A549 (cell line): ENCODE measurements around the gene CTNNA1. TPM values are rescaled to one million over a fixed set of nuclear protein-coding genes. Genes with fewer than 3 reads are reported as not detected.

Source experiments
- ATAC-seq, 2 experiments: fragments of 200-7000 bp in 1 of 2; fragments of >200 bp in 1 of 2; cut with Nextera tagmentation in 1 of 2; cut with Tn5 transposase in 1 of 2; 3 replicates each; pipeline versions ENCODE4 v1.8.0 to v1.9.1; 2018 to 2020; ENCODE audit warnings: mild to moderate bottlenecking in 1 of 2, moderate library complexity in 1 of 2
- CTCF ChIA-PET: fragments of 300-600 bp; sonication (Branson Sonifier 250); formaldehyde crosslinking; extraction: SDS; loops from one replicate; lab custom pipeline; 2021; ENCODE audit warnings: antibody characterized with exemption, inconsistent platforms; lab: Yijun Ruan, JAX
- POLR2A ChIA-PET: fragments of 350-600 bp; formaldehyde crosslinking; extraction: SDS; loops from one replicate; lab custom pipeline; 2021; ENCODE audit warnings: antibody characterized with exemption, inconsistent platforms; lab: Yijun Ruan, JAX
- DNase-seq, 2 experiments: peaks; one replicate each; pipeline versions ENCODE4 v3.0.0 to v3.0.0-alpha.2; 2011 to 2016; ENCODE audit warnings: low read depth in 1 of 2, low spot score in 1 of 2
- FAIRE-seq: peaks from 2 replicates; lab custom pipeline; 2011; peaks lifted over from hg19 to GRCh38; lab: Jason Lieb, UNC
- H3K27ac ChIP-seq, 2 experiments: fragments of >200 bp; sonication (Bioruptor Twin); formaldehyde crosslinking; 3 replicates each; pipeline ENCODE4 v1.5.1; 2016 to 2017
- H3K4me1 ChIP-seq: fragments of >200 bp; sonication (Bioruptor Twin); formaldehyde crosslinking; 3 replicates; pipeline ENCODE4 v1.6.1; 2016
- H3K4me2 ChIP-seq: fragments of >200 bp; sonication (Bioruptor Twin); formaldehyde crosslinking; 3 replicates; pipeline ENCODE4 v1.6.1; 2016
- H3K4me3 ChIP-seq: fragments of >200 bp; sonication (Bioruptor Twin); formaldehyde crosslinking; 3 replicates; pipeline ENCODE4 v1.5.1; 2016
- H3K9me3 ChIP-seq: fragments of >200 bp; sonication (Bioruptor Twin); formaldehyde crosslinking; 3 replicates; pipeline ENCODE4 v1.6.1; 2016
- BHLHE40 ChIP-seq: IDR thresholded peaks from 2 replicates; pipeline ENCODE4 v1.6.1; 2012; ENCODE audit warnings: low read depth, low read length, inconsistent platforms
- CBX2 ChIP-seq: fragments of 200-600 bp; sonication (generic); IDR thresholded peaks from 2 replicates; pipeline ENCODE4 v1.6.1; 2016; ENCODE audit warnings: low read depth, mild to moderate bottlenecking, borderline replicate concordance
- CBX8 ChIP-seq: fragments of 200-600 bp; sonication (generic); IDR thresholded peaks from 2 replicates; pipeline ENCODE4 v1.6.1; 2016
- CEBPB ChIP-seq, 2 experiments: fragments of >200 bp in 1 of 2; sonication (Bioruptor Twin) in 1 of 2; formaldehyde crosslinking in 1 of 2; IDR thresholded peaks; 2 replicates each; pipeline ENCODE4 v1.6.1; 2012 to 2016
- EHMT2 ChIP-seq: fragments of 200-600 bp; sonication (generic); IDR thresholded peaks from 2 replicates; pipeline ENCODE4 v1.6.1; 2016; ENCODE audit warnings: antibody characterized with exemption, low read depth, mild to moderate bottlenecking, moderate library complexity
- EP300 ChIP-seq, 2 experiments: fragments of >200 bp; sonication (Bioruptor Twin); formaldehyde crosslinking; IDR thresholded peaks; 2 replicates in 1 of 2; 3 replicates in 1 of 2; pipeline ENCODE4 v1.6.1; 2016 to 2017
- FOXS1 ChIP-seq: fragments of 250-450 bp; sonication (Bioruptor Pico); IDR thresholded peaks from 2 replicates; pipeline ENCODE4 v1.5.0; 2020; ENCODE audit warnings: mild to moderate bottlenecking, moderate library complexity
- HOXB5 ChIP-seq: fragments of 250-450 bp; sonication (Bioruptor Pico); IDR thresholded peaks from 2 replicates; pipeline ENCODE4 v1.5.0; 2020; ENCODE audit warnings: mild to moderate bottlenecking, moderate library complexity
- KDM1A ChIP-seq: fragments of 200-600 bp; sonication (generic); IDR thresholded peaks from 2 replicates; pipeline ENCODE4 v1.6.1; 2016; ENCODE audit warnings: low read depth, mild to moderate bottlenecking
- MAFK ChIP-seq: fragments of 450-650 bp; IDR thresholded peaks from 2 replicates; pipeline ENCODE4 v1.6.1; 2014; ENCODE audit not compliant: partially characterized antibody
- NFE2L2 ChIP-seq: fragments of 150-350 bp; conservative IDR thresholded peaks from 2 replicates; pipeline ENCODE4 v1.6.1; 2014; ENCODE audit warnings: low read length
- RFX5 ChIP-seq: fragments of 450-650 bp; IDR thresholded peaks from 2 replicates; pipeline ENCODE4 v1.7.1; 2014; ENCODE audit warnings: antibody characterized with exemption, mild to moderate bottlenecking, moderate library complexity
- SREBF2 ChIP-seq: fragments of 450-650 bp; IDR thresholded peaks from 2 replicates; pipeline ENCODE4 v1.6.1; 2014; ENCODE audit warnings: mild to moderate bottlenecking, moderate library complexity
- TFCP2L1 ChIP-seq: fragments of 250-450 bp; sonication (Bioruptor Pico); IDR thresholded peaks from 2 replicates; pipeline ENCODE4 v1.5.0; 2021; ENCODE audit warnings: mild to moderate bottlenecking
- ZFP36 ChIP-seq: fragments of 450-650 bp; IDR thresholded peaks from 2 replicates; pipeline ENCODE4 v1.6.1; 2014; ENCODE audit warnings: borderline replicate concordance; ENCODE audit not compliant: partially characterized antibody
- WGBS: methylation state at CpG from one replicate; pipeline ENCODE4 v1.1.6; 2017; ENCODE audit errors: missing lambda C conversion rate; 5-methylcytosine and 5-hydroxymethylcytosine counted together
- polyA plus RNA-seq, 4 experiments: library from polyadenylated mRNA; depleted of rRNA in 3 of 4; stranded (reverse); fragments of >200 nt; fragmentation: RNase III in 1 of 4; extraction: RNeasy Plus Mini Kit Qiagen cat#74134 plus additional on column Dnase treatment in 1 of 4; gene quantifications; 2 replicates in 3 of 4; 3 replicates in 1 of 4; pipeline ENCODE4 v1.2.3, GENCODE V29; 2011 to 2017
- TF ChIP-seq, protein P1 (sequence below): fragments of >200 bp; sonication (Bioruptor Twin); formaldehyde crosslinking; IDR thresholded peaks from 2 replicates; pipeline ENCODE4 v1.6.1; 2016
- TF ChIP-seq, protein P2 (sequence below): IDR thresholded peaks from 2 replicates; pipeline ENCODE4 v1.6.1; 2012

CTNNA1 gene
- polyA plus RNA-seq, 2 of the 4 experiments (the other 2 are of a cell fraction), result 154 to 184 TPM

DNA sequence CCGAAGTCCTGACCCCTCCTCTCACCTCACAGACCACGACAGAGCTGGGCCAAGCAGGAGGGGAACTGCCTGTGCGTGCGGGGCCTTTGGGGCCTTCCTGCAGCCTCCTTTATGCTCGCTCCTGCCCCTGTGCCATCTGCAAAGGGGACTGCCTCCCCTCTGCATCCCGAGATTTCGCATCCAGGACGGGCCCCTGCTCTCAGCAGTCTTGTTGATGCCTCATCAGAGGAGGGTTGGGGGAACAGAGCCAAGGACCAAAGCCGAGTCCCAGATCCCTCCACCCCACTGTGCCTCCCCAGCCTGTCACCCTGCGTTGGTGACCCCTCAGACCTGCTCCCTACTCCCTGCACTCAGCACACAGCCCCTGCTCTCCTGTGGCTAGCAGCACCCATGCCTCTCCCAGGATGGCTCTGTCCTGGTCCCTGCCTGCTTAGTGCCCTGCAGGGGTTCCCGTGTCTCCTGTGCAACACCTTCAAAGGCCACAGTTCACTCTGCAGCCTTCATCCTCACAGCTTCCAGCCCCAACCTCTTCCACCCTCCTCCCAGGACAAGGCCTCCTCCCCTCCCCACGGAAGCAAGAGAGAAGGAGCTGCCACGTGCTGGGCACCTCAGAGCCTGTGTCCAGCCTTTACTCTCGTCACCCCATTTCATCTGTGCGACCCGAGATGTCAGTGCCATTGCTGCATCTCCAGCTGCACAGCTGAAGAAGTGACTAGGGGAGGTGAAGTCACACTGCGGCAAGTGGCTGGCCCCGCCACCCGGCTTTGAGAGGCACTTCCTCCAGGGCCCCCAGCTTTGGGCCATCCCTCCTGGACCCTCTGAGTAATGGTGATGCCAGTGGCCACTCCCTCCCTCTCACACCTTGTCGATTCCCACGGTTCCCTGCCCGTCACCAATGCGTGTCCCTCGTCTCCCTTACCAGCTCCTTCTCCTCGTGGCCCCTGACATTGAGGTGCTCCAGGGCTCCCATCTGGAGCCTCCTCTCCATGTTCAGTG is 184.5 kb downstream of the CTNNA1 start:
- CTCF ChIA-PET, result no interaction called here
- Histone ChIP-seq H3K27ac (no peak overlapping the region), H3K4me1 (no peaks in the 10 kb centered on the region), H3K4me2 (no peak overlapping the region)
- no peak for DNase-seq
- peak; percentile 27 to 47; a peak in 5 of 6 replicates for ATAC-seq
- TF ChIP-seq CBX8, result no peak
- TF ChIP-seq, all 56 proteins: peak for 0
- POLR2A ChIA-PET, result no interaction called here
- Histone ChIP-seq H3K4me3 (no peak overlapping the region), H3K9me3 (no peaks in the 10 kb centered on the region)
- FAIRE-seq, result no peak
- 94% methylated on average over 25 of the region's 25 CpGs for WGBS

DNA sequence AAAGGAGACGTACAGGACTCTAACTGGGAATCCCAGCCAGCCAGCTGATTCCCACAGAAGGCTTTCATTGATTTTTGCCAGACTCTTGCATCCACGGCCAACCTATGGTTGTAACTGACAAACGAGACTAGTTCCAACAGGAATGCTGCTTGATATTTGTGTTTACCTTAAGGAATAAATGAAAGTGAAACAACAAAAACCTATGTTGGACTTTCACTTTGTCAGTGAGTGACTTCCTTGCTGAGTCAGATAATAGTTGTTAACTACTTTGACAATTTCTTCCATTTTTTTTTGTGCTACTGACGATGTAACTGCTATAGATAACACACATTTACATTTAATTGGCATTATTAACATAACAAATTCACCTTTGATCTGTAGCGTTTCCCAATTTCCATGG is 185.3 kb downstream of the CTNNA1 start:
- H3K4me1 ChIP-seq, result no peaks in the 10 kb centered on the region
- POLR2A ChIA-PET, result no interaction called here
- no peak for DNase-seq
- FAIRE-seq, result peak; percentile 7
- CTCF ChIA-PET, result no interaction called here
- 93% methylated on average over 5 of the region's 5 CpGs for WGBS
- TF ChIP-seq KDM1A (no peak), MAFK (peak; percentile 62), RFX5 (no peak), ZFP36 (no peak), FOXS1 (CRISPR knock-in tag) (no peak), TFCP2L1 (no peak)
- TF ChIP-seq, all 56 proteins: peak for 1
- no peaks in the 10 kb centered on the region for H3K9me3 ChIP-seq
- H3K4me2 ChIP-seq, result no peak overlapping the region
- H3K27ac ChIP-seq, result no peak overlapping the region
- no peak overlapping the region for H3K4me3 ChIP-seq
- ATAC-seq, result no peak

DNA sequence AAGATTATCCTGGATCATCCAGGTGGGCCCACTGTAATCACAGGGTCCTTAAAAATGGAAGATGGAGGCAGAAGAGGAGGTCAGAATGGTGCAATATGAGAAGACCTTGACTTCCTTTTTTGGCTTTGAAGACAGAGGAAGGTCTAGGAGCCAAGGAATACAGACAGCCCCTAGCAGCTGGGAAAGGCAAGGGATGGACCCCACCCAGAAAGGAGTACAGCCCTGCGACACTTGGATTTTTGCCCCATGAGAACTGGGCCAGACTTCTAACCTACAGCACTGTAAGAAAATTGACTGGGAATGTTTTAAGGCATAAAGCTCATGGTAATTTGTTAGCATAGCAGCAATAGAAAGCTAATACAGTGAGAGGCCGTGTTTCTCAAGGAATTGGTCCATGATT is 188.8 kb downstream of the CTNNA1 start:
- no peak for ATAC-seq
- FAIRE-seq, result no peak
- ChIA-PET CTCF (interaction anchor here (0.6 to 1.4 kb wide), 2 partner anchors 9 to 176 kb away, joined by 3 read pairs; no protein-coding TSS in a partner anchor), POLR2A (no interaction called here)
- TF ChIP-seq CEBPB (IDR thresholded peaks at IDR 0.05) (no peak), EHMT2 (no peak), HOXB5 (CRISPR knock-in tag) (no peak), NFE2L2 (no peak), EP300 (IDR thresholded peaks at IDR 0.05) (no peak), TFCP2L1 (no peak), CBX8 (no peak), FOXS1 (CRISPR knock-in tag) (no peak), BHLHE40 (no peak), CBX2 (no peak)
- TF ChIP-seq, protein P1, sequence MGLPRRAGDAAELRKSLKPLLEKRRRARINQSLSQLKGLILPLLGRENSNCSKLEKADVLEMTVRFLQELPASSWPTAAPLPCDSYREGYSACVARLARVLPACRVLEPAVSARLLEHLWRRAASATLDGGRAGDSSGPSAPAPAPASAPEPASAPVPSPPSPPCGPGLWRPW, result no peak
- TF ChIP-seq, protein P2, sequence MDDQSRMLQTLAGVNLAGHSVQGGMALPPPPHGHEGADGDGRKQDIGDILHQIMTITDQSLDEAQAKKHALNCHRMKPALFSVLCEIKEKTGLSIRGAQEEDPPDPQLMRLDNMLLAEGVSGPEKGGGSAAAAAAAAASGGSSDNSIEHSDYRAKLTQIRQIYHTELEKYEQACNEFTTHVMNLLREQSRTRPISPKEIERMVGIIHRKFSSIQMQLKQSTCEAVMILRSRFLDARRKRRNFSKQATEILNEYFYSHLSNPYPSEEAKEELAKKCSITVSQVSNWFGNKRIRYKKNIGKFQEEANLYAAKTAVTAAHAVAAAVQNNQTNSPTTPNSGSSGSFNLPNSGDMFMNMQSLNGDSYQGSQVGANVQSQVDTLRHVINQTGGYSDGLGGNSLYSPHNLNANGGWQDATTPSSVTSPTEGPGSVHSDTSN, result no peak
- TF ChIP-seq, all 56 proteins: peak for 0
- WGBS, result 90% methylated on average over 2 of the region's 2 CpGs
- Histone ChIP-seq H3K9me3 (no peaks in the 10 kb centered on the region), H3K4me3 (no peak overlapping the region), H3K4me1 (no peaks in the 10 kb centered on the region), H3K27ac (no peak overlapping the region), H3K4me2 (no peak overlapping the region)
- DNase-seq, result no peak

DNA sequence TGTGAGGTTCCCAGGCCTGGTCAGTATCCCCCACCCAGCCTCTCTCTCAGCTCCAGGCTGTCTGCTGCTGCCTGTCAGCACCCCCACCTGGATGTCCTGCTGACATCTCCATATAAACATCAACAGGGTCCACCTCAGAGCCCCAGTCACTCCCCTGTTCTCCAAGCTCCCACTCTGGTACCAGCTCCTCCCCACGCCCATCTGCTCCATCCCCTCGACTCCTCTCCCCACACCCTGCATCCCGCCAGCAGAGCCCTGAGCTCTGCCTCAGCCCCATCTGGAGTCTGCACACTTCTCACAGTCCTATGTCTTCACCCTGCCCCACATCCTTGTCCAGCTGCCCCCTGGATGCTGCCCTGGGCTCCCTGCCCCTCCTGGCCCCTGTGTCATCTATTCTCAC is 189.6 kb downstream of the CTNNA1 start:
- no peaks in the 10 kb centered on the region for H3K9me3 ChIP-seq
- H3K4me3 ChIP-seq, result no peak overlapping the region
- whole genome bisulfite sequencing, result 75% methylated on average over 3 of the region's 3 CpGs
- no peak for TF ChIP-seq SREBF2
- ChIA-PET POLR2A (no interaction called here), CTCF (interaction anchor here (0.6 to 1.4 kb wide), 3 partner anchors 10 to 220 kb away, joined by 3 read pairs; no protein-coding TSS in a partner anchor)
- no peak overlapping the region for H3K4me2 ChIP-seq
- no peaks in the 10 kb centered on the region for H3K4me1 ChIP-seq
- FAIRE-seq (no peak), ATAC-seq (no peak), DNase-seq (no peak)
- H3K27ac ChIP-seq, result no peak overlapping the region
